Activated naive CD4-positive, alpha-beta T cell treated with anti-CD3 and anti-CD28 coated beads for 36 hours (primary cell): ENCODE measurements around the gene ANKFN1. TPM values are rescaled to one million over a fixed set of nuclear protein-coding genes. Genes with fewer than 3 reads are reported as not detected.

ENCODE experiments used
- CTCF ChIA-PET: fragments of 350-600 bp; sonication (Branson Sonifier 250); formaldehyde crosslinking; loops from one replicate; lab custom pipeline; 2021; ENCODE audit warnings: antibody characterized with exemption; lab: Charles Lee
- DNase-seq: peaks from one replicate; pipeline ENCODE4 v3.0.0-alpha.2; 2020
- H3K27ac Mint-ChIP-seq: one replicate; pipeline ENCODE4 v1.8.0; 2021; ENCODE audit warnings: mild to moderate bottlenecking, mixed read lengths
- H3K27me3 Mint-ChIP-seq: one replicate; pipeline ENCODE4 v1.8.0; 2021; ENCODE audit warnings: low read depth, mixed read lengths
- H3K36me3 Mint-ChIP-seq: one replicate; pipeline ENCODE4 v1.8.0; 2021; ENCODE audit warnings: low read depth, mixed read lengths
- H3K4me1 Mint-ChIP-seq: one replicate; pipeline ENCODE4 v1.8.0; 2021; ENCODE audit warnings: low read depth, mixed read lengths
- H3K4me3 Mint-ChIP-seq: one replicate; pipeline ENCODE4 v1.8.0; 2021; ENCODE audit warnings: mild to moderate bottlenecking, moderate library complexity, mixed read lengths
- H3K9me3 Mint-ChIP-seq: one replicate; pipeline ENCODE4 v1.8.0; 2021; ENCODE audit warnings: mixed read lengths
- intact Hi-C: fragments of 100-400 bp; cut with micrococcal nuclease; formaldehyde crosslinking; loops from one replicate; pipeline ENCODE4 v1.15.1; 2023
- total RNA-seq, 2 experiments: library from RNA; stranded (reverse); gene quantifications; one replicate each; pipeline ENCODE4 v1.2.3, GENCODE V29; 2021

Gene ANKFN1
- total RNA-seq, 2 experiments from 2014 or later, result not detected

DNA sequence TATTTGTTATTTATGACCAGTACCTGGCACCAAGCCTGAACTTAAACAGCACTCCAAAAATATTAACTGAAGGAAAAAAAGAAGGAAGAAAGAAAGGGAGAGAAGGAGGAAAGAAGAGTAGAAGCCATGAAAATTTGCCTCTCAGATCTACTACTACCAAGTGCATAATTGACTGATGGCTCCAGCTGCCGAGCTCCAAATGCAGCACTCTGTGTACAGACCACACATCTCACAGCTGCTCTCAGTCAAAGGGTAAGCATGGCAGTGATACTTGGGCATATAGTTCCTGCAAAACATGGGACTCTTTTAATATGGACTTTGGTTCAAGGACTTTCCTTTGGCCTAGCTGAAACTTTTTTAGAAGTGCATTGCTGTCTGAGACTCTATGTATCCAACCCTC, 396.2 kb downstream of the ANKFN1 start:
- H3K9me3 Mint-ChIP-seq, result peaks cover 7% of the 10 kb centered on the region
- intact Hi-C loops, result no loop called here
- H3K27ac Mint-ChIP-seq, result no peak overlapping the region
- H3K4me3 Mint-ChIP-seq, result no peak overlapping the region
- CTCF ChIA-PET, result no interaction called here
- no peaks in the 10 kb centered on the region for H3K4me1 Mint-ChIP-seq
- no peaks in the 10 kb centered on the region for H3K36me3 Mint-ChIP-seq
- peaks cover 2% of the 10 kb centered on the region for H3K27me3 Mint-ChIP-seq
- DNase-seq, result no peak

DNA sequence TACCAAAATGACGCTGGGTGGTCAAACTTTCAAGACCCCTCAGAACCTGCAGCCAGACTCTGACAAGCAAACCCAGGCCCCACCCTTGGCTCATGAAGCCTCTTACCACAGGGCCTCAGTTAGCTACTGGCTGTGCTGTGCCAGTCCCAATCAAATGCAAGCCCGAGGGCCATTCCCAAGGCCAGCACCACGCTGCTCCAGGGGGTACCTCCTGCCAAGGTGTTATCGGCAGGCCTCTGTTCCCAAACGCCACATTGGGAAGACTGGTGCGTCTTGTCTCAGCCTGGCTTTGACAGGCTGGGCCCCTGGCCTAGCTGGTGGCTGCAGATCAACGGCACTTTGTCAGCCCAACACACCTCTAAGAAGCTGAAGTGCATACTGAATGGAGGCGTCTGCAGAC, 404.4 kb downstream of the ANKFN1 start:
- CTCF ChIA-PET, result interaction anchor here (0.9 kb wide), 1 partner anchor 158 kb away, joined by 3 read pairs; no protein-coding TSS in a partner anchor
- Mint-ChIP-seq H3K36me3 (no peaks in the 10 kb centered on the region), H3K27me3 (no peaks in the 10 kb centered on the region), H3K4me1 (no peaks in the 10 kb centered on the region), H3K27ac (no peak overlapping the region), H3K9me3 (no peaks in the 10 kb centered on the region), H3K4me3 (no peak overlapping the region)
- no peak for DNase-seq
- intact Hi-C loops, result no loop called here

DNA sequence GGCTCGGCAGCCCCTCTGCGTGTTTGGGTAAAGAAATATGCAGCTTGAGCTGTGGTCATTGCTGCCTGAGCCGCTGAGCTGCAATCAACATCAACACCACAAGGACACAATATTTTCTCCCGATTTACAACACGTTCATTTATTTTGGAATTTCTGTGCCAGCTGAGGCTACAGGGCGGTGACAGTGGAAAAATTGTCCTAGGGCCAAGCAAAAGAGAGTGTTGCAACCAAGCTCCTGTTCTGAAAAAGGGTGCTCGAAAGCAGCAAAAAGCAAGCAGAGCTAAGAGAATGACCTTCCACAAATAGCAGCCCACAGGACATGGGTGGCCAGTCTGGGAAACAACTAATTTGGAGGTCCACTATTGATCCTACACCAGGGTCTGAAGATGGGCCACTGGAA, 404.8 kb downstream of the ANKFN1 start:
- CTCF ChIA-PET, result interaction anchor here (0.9 kb wide), 1 partner anchor 158 kb away, joined by 3 read pairs; no protein-coding TSS in a partner anchor
- Mint-ChIP-seq H3K9me3 (no peaks in the 10 kb centered on the region), H3K27me3 (no peaks in the 10 kb centered on the region), H3K4me3 (no peak overlapping the region), H3K4me1 (no peaks in the 10 kb centered on the region), H3K36me3 (no peaks in the 10 kb centered on the region), H3K27ac (no peak overlapping the region)
- intact Hi-C loops, result no loop called here
- DNase-seq, result no peak
